Transverse colon (tissue), 3 donors: ENCODE measurements around the gene LRRC7.

Experiments
- EP300 ChIP-seq: sonication (generic); formaldehyde crosslinking; IDR thresholded peaks from one replicate; pipeline ENCODE4 v1.6.1; 2017; ENCODE audit warnings: antibody characterized with exemption, low read depth
- POLR2AphosphoS5 ChIP-seq, 3 donors: sonication (generic); formaldehyde crosslinking; IDR thresholded peaks; one replicate each; pipeline ENCODE4 v1.6.1; 2016; ENCODE audit warnings: antibody characterized with exemption in 3 of 3

- TF ChIP-seq EP300 (no peak), POLR2AphosphoS5 (IDR thresholded peaks at IDR 0.05) (no peak)
Observed at GRCh38 chr1:69728206-69728605, 160.5 kb downstream of the LRRC7 start.
